Muscle of arm (tissue), 12 donors: ENCODE measurements around the gene TMEM247. TPM values are rescaled to one million over a fixed set of nuclear protein-coding genes. Genes with fewer than 3 reads are reported as not detected.

Experiments
- DNase-seq: peaks from one replicate; pipeline ENCODE4 v3.0.0-alpha.2; 2013
- polyA plus RNA-seq, 12 donors: library from polyadenylated mRNA; unstranded; fragments of 120-200 nt; gene quantifications; one replicate each; pipeline ENCODE4 v1.2.1, GENCODE V29; 2013; ENCODE audit not compliant: insufficient read length in 12 of 12

Gene TMEM247
- polyA plus RNA-seq, 12 donors: not detected

DNA sequence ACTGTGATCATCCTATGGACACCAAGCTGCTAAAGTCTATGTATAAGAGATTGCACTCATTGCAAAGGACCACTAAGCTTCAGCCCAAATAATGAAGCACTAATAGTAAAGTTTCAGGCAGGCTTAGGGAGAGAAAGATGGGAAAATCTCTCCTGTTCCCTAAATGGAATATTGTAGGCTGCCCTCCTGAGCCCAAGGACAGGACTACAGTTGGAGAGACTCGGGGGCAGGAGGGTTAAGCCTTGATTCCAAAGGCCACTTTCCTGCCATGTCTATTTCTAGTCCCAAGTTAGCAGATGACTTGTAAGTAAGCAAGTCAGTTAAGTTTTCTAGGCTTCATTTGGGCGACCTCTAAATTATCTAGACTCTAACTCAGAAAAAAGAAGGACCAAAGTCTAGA is 9.0 kb downstream of the TMEM247 start:
- no peak for DNase-seq

DNA sequence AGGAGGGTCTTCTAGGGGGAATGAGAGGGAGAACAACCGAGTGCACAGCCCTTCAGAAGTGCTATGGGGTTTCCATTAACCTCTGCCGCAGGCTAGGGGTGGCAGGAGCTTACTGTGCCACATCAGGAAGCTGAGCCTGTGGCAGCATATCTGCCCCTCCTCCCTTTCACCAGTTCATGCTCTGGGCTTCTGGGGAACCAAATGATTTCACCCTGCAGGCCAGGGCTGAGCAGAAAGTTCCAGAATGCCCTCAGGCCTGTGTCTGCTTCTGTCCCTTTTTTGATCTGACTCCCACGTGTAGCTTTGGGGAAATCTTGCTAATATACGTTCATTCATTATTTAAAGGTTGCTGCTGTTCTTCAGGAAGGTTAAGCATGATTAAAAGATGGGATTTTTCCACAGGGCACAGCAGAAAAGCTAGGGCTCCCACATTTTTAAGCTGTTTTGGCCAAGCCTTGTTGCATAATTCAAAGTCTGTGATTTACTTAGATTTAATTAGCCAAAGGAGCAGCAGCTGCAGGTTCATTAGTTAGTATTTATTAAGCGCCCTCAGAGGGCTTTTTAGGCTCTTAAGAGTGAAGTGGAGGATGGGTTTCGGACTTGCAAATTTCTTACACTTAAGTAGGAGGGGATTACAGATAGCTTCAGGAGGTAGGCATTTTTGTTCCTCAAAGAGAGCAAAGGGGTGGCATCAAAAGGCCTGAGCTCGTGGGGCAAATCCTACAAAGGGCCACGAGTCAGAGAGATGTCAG is 10.2 kb downstream of the TMEM247 start:
- no peak for DNase-seq

DNA sequence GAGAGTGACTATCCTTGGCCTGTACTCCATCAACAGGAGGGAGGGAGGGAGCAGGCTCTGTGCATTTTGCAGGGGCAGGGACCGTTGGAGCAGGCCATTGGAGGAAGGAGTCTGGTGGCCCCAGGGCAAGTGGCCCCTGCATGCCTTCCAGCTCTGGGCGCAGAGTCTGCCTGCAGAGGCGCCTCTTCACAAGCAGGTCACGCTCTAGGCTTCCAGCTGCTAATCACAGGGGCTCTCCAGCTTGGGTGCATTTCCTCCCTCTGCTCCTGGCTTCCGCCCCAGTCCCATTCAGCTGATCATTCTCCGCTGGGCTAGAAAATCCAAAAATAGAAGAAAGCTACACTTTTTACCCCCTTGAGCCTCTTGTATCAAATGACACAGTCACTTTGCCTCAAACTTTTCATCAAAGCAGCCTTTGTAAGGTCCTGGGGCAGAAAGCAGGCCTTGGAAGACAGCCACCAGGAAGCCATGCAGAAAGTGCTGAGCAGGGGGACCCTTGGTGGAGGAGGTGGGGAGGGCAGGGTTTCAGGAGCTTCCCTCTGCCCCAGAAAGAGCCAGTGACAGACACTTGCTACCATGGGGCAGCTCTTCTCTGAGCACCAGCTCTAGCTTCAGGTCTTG is 11.3 kb downstream of the TMEM247 start:
- peak; percentile 65 for DNase-seq

DNA sequence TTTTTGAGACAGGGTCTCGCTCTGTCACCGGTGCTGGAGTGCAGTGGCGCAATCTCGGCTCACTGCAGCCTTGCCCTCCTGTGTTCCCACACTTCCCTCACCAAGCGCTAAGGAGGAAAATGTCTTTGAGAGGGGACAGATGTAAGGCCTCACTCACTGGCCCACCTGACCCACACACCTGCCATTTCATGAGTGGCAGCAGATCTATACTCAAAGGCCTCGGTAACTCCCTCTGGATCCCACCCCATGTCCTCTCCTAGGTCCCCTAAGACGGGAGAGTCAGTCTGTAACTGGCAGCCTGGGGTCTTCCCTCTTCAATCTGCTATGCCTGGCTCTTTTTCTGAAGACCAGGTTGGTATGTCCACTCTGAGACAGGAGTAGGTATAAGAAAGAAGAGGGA is 12.9 kb downstream of the TMEM247 start:
- DNase-seq: no peak

DNA sequence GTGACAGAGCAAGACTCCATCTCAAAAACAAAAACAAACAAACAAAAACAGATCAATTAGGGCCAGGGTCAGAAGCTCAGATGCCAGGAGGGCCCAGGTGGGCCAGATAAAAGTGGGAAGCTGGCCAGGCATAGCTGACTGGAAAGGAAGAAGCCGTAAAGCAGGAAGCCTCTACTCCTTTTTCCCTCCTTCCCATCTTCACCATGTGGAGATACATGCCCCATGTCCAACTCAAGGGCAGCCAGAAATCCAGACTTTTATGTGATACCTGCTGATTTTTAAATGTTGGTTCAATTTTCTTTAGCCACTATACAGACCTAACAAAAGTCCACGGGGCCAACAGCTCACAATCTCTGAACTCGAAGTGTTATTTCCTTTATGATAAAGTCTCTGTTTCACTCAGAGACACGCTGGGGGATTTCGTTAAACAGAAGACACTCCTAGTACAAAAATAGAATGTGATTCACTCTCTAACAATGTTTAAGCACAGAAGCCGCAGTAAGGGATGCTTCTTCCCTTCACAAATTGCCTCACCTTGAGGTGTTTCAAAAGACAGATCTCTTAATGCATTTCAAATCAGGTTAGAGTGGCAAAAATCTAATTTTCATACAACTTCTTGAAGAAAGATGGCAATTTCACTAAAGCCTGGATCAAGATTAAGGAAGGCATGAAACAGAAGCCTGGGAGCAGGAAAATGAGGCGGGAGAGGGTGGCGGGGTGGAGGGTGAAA is 14.0 kb downstream of the TMEM247 start:
- no peak for DNase-seq

DNA sequence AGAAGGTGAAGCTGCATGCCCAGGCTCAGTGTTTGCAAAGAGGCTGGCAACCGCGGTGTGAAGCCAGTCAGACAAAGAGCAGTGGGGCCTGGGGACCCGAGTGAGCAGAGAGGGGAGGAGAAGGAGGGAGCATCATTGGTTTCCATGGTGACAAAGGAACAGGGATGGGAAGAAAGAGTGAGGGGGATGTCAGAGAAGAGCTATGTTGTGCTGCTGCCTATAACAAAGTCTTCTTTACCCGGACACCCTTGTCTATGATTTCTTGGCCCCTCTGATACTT is 14.5 kb downstream of the TMEM247 start:
- DNase-seq: no peak

DNA sequence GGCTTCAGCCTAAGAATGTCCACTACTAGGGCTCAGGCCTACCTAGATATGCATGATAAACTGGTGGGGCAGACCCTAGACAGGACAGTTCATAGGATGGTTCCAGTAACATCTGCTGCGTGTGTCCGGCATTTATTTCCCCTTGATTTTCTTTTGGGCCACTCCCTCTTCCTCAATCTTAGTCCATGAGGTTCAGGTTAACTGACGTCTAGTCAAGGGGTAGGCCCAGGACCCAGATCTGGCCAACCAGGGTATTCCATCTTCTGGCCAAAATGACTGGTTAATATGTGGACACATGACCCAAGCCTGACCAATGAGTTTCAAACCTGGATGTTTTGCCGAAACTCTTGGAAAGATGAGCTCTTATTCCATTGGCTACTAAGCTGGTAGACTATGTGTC is 15.2 kb downstream of the TMEM247 start:
- no peak for DNase-seq

DNA sequence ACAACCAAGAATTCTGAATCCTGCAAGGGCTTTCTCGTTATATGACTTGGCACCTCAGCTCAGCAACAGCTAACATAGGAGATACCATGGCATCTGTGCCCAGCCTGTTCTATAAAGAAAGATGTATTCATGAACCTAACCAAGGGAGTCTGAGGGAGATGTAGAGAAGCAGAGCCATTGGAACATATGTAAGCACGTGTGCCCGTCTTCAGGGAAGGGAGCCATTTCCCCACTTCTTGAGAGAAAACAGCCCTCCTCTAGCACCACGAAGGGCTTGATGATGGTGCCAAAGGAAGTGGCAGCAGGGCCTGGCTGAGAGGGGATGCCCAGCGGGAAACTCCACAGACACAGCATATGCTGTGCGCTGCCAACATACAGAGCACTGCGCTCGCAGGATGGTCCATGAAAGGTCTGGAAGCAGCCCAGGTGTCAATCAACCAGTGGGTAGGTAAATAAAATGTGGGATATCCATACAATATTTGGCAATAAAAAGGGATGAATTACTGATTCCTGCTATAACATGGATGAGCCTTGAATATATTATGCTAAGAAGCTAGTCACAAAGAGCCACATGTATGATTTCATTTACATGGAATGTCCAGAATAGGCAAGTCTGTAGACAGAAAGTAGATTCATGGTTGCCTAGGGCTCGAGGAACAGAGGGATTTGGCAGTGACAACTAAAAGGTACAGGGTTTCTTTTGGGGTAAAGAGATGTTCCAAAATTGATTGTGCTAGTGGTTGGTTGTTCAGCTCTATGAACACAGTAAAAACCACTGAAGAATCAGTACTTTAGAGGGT is 16.1 kb downstream of the TMEM247 start:
- no peak for DNase-seq

DNA sequence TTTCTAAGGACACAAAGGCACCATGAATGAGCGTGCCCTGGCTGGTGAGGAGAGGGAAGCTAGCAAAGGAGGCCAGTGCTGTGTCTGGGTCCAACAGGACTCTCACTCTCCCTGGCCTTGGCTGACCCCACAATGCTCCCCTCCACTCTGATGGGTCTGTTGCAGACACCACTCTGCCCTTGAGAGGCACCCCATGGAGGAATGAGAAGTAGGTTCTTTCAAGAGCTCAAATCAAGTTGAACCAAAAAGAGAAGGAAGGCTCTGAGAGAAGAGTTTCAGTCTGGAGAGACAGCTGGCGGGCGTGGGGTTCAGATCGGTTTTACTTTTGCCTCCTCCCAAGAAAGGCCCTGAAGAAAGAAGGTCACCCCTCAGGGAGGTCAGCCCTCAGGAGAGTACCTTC is 18.4 kb downstream of the TMEM247 start:
- no peak for DNase-seq

DNA sequence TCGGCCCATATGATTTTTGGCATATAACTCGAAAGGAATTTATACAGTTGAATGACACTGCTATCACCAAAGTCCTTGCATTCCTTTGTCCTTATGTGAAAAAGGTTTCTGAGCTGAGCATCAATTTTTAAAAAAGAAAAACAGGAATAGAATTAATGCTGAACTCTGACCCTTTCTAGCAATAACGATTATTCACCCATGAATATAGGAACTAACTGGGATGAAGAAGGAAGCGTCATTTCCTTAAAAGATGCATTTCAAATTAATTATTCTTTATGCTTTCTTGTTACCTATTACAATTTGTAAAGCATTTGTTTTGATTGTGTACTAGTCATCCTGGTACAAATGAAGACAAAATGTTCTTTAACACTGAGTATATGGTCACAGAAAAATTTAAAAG is 19.3 kb downstream of the TMEM247 start:
- no peak for DNase-seq

DNA sequence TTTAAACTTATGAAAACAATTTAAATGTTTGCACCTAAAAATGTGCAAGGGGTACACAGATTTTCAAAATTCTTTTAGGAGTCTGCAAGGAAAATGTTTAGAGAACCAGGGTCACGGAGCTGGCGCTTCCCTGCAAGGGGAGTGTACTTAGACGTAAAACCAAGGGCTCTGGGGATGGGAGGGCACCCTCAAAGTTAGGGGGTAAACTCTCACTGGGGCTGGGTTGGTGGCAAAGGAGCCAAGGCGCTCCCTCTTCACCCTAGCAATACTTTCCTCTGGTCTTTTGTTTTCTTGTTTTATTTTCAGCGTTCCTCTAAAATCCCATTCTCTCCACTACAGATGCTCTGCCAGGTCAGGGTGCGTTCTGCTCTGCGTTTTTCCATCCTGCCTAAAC is 20.0 kb downstream of the TMEM247 start:
- DNase-seq: no peak

DNA sequence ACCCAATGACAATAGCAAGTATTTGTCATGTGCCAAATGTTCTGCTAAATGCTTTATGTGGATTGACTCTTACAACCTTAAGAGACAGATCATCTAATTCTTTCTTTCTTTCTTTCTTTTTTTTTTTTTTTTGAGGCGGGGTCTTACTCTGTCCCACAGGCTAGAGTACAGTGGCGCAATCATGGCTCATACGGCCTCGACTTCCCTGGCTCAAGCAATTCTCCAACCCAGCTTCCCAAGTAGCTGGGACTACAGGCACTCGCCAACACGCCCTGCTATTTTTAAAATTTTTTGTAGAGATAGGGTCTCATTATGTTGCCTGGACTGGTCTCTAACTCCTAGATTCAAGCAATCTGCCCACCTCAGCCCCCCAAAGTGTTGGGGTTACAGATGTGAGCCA is 21.4 kb downstream of the TMEM247 start:
- DNase-seq: no peak

DNA sequence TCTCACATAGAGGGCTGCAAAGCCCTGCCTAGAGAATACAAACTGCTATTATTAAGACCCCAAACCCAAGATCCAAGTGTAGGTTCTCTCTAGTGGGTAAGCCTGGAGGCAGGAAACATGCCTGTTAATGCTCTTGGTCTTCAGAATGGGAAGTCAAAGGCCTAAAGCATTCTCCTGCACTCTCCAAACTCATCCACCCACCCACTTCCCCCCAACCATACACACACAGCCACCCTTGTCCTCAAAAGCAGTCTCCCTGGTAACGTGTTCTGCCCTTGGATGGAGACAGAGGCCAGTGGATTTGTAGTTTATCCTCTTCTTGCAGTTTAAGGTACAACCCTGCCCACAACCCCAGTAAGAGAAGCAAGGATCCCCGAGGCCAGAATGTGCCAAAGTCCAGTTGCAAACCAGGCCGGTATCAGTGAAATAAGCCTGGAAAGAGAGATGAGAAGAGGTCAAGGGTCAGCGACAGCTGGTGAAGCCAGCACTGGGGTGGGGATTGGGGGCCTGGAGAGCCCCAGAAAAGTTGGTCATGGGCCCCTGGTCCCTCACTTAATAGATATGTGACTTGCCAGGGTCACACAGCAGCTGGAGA is 23.0 kb downstream of the TMEM247 start:
- no peak for DNase-seq

DNA sequence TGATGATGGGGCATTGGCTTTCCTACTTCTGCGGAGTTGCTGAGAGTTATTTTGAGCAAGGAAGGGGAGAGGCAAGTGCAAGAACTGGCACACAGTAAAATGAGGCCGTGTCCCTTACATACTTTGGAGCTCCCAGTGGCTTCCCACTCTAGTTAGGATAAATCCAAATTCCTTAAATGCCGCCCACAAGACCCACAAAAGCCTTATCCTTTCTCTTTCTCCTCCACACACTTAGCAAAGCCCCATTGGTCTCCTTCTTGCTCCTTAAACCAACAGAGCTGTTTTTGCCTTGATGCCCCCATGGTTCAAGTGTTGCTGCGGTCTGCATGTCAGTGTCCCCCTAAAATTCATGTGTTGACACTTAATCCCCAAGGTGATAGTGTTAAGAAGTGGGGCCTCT is 24.3 kb downstream of the TMEM247 start:
- DNase-seq: no peak

DNA sequence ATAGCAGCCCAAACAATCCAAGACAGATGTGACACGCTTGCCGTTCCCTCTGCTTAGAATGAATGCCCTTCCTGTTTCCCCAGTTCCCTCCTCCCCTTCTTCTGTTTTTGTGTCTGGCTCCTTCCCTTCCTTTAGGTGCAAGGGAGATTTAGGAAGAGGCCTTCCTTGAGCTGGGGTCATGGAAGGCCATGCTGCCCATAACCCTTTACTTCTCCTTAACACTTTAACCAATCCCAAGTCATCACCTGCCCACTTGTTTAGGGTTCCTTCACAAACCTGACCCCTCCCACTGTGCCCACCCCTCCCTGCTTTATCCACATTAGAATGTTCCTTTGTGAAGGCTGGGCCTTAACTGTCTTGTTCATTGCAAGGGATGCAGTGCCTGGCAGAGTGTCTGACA is 24.9 kb downstream of the TMEM247 start:
- no peak for DNase-seq

DNA sequence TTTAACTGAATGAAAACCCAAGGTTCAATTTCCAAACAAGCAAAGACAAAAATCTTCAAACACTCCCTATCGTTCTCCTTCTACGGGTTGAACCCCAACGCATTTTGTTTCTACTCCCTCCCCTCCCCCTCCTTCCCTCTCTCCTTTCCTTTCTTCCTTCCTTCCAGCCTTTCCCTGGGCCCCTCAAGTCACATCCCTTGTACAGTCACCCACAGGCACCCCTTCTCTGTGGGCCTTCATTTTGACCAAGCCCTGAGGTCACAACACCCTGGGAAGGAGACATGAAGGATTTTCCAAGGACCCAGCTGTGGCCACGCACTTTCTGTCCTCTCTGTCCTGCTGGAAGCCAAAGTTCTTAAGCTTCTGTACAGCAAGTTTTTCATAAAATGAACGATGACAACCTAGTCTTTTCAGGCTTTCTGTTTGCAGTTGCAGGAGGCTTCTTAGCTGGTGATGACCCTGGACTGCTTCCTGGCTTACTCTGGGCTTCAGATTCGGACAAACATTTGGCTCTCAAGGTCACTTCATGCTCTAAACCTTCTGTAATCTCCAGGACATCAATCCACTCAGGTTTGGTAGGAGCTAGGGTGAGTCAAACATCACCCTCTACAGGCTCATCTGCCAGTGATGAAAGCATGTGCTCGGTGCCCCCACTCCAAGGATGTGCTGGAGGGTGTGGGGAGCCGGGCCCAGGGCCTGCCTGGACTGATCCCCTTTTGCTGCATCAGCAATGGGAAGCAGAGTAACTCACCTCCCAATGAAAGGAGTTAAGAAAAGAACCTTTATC is 25.5 kb downstream of the TMEM247 start:
- DNase-seq: no peak

DNA sequence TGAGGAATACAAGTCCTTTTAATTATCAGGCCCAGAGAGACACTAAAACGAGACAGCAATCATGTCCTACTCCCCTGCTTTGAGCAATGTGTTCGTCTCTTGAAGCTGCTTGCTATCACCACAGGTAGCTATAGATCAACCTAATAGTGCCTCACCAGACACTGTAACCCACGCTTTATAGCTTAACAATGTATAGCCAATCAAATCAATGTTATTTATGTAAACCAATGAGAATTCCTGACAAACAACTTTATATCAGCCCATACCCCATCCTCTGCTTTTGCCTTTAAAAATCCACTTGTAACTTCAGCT is 26.1 kb downstream of the TMEM247 start:
- no peak for DNase-seq

DNA sequence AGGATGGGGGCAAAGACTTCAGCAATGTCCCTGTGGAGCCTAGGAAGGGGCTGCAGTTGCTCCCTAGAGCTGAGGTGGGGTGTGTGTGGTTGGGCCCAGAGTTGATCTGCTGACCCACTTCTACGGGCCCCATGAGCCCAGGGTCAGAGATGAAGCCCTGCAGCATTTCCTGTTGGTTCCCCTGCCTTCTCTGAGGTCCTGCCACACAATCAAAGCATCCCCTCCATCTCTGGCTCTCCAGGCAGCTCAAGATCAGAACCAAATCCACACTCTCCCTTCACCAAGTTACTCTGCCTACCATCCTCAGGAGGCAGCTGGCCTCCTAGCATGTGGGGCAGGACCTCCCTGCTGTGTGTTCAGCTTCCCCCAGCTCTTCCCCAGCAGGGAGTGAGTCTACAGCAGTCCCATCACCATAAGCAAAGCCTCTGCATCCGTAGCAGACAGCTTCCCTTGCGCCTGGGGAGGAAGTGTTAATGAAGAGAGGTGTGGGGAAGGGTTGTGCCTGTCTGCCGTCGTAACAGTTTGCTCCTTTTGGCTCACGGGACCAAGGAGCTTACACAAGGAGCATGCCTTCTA is 26.9 kb downstream of the TMEM247 start:
- no peak for DNase-seq

DNA sequence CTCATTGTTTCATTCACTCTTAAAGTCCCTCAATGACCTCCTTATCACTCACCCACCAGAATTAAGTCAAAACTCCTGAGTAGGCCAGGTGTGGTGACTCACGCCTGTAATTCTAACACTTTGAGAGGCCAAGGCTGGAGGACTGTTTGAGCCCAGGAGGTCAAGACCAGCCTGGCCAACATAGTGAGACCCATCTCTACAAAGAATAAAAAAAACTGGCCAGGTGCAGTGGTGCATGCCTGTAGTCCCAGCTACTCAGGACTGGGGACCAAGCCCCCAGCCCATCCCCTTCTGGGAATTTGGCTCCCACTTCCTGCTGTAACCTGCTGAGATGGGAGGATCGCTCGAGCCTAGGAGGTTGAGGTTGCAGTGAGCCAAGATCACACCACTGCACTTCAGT is 28.9 kb downstream of the TMEM247 start:
- no peak for DNase-seq

DNA sequence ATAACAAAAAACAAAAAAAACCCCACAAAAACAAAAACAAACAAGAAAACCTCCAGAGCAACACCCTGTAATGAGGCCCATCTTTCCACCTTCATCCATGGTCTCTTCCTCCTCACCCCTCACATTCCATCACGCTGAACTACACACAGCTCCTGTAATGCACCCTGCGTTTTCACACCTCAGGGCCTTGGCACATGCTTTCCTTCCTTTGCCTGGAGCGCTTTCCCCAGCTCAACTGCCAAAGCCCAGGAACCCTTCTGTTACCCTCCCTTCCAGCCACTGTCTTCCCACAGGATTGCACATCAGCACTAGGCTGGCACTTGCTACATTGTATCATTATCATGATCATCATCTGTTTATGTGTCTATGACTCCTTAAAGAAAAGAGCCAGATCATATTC is 29.4 kb downstream of the TMEM247 start:
- no peak for DNase-seq

DNA sequence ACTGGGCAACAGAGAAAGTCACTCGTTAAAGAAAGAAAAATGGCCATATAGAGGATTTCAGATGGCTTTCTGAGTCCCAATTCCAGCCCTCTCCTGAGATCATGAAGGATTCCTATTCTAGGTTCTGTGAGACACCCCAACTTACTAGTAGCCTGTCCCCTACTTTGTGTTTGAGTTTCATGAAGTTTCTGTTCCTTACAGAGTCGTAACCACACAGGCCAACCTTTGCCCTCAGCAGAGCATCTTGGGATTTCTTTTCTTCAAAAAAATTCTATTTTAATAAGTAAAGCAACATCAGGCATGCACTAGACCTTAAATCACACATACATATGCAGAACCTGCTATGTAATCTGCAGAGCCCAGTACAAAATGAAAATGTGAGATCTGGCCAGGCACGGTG is 30.4 kb downstream of the TMEM247 start:
- no peak for DNase-seq
